Measurements from ENCODE around the gene ZNF711.
"Not testable (repeated sequence)": the region's sequence is repeated elsewhere in the genome, so short reads cannot be mapped to it uniquely, and the experiment has no call there.

The ZNF711 gene

GRCh38 chrX:85309717-85310116 is 65.9 kb downstream of the ZNF711 start:
- in situ Hi-C loops (cut with HindIII; ENCODE audit: low pct_unique_long_range_greater_than_20kb, low sequenced_read_pairs), result no loop called here

GRCh38 chrX:85311348-85311747 is 67.6 kb downstream of the ZNF711 start:
- DNase-seq (ENCODE audit: low read depth in 1 of 2, low spot score in 1 of 2); in situ Hi-C loops (cut with HindIII; ENCODE audit: low pct_unique_long_range_greater_than_20kb, low sequenced_read_pairs): not testable (repeated sequence)

More at GRCh38 chrX:85309717-85310116, 65.9 kb downstream of the ZNF711 start:
- TF ChIP-seq JUND (IDR thresholded peaks at IDR 0.05; ENCODE audit: low read depth), result no peak
- DNase-seq (ENCODE audit: low read depth in 1 of 2, low spot score in 1 of 2), result no peak

Measured in T47D (cell line).